K562 (cell line): ENCODE measurements around the gene NPR2. TPM values are rescaled to one million over a fixed set of nuclear protein-coding genes. Genes with fewer than 3 reads are reported as not detected.

Experiments used
- ATAC-seq: fragments of 200-7000 bp; cut with Tn5 transposase; 3 replicates; pipeline ENCODE4 v1.9.1; 2020; ENCODE audit warnings: moderate library complexity
- BruUV-seq: library from RNA; stranded (reverse); fragments of 400-500 nt; replicated peaks from 2 replicates; lab custom pipeline; 2021; lab: Mats Ljungman, UMichigan
- CTCF ChIA-PET: fragments of 300-600 bp; formaldehyde crosslinking; extraction: SDS; loops from one replicate; lab custom pipeline; 2021; ENCODE audit warnings: low intra/inter-chr PET ratio; lab: Yijun Ruan, JAX
- POLR2A ChIA-PET: fragments of 300-600, 350-650 bp; sonication (Branson Sonifier 250); formaldehyde crosslinking; extraction: SDS; loops from one replicate; lab custom pipeline; 2021; ENCODE audit warnings: antibody characterized with exemption, inconsistent platforms; lab: Yijun Ruan, JAX
- DNase-seq, 4 experiments: peaks; one replicate each; pipeline versions ENCODE4 v3.0.0 to v3.0.0-alpha.2; 2011 to 2018; ENCODE audit warnings: low spot score in 3 of 4, mixed read lengths in 3 of 4; ENCODE audit errors: extremely low read depth in 1 of 4
- FAIRE-seq: peaks from 2 replicates; lab custom pipeline; 2011; peaks lifted over from hg19 to GRCh38; lab: Jason Lieb, UNC
- H2AFZ ChIP-seq: 2 replicates; pipeline ENCODE4 v1.6.0; 2011; ENCODE audit warnings: low read depth, low read length, control low read depth, inconsistent platforms
- H3K27ac ChIP-seq: fragments of 200-600 bp; 3 replicates; pipeline ENCODE4 v1.8.0; 2011; ENCODE audit warnings: low read depth, mild to moderate bottlenecking, control low read depth, inconsistent platforms, low read length, moderate library complexity, mixed read lengths; ENCODE audit errors: extremely low read depth
- H3K27me3 ChIP-seq, 2 experiments: fragments of 300-600 bp in 1 of 2; 2 replicates in 1 of 2; 3 replicates in 1 of 2; pipeline versions ENCODE4 v1.6.0 to v1.8.0; 2011; ENCODE audit warnings: inconsistent platforms in 2 of 2, low read length in 2 of 2, mild to moderate bottlenecking in 1 of 2, mixed read lengths in 1 of 2, moderate library complexity in 1 of 2; ENCODE audit not compliant: control insufficient read depth in 2 of 2, insufficient read depth in 2 of 2
- H3K36me3 ChIP-seq: fragments of 300-600 bp; 3 replicates; pipeline ENCODE4 v1.8.0; 2011; ENCODE audit warnings: mild to moderate bottlenecking, low read length, inconsistent platforms; ENCODE audit not compliant: control insufficient read depth, insufficient read depth
- H3K4me1 ChIP-seq, 2 experiments: fragments of 200-600 bp in 1 of 2; replicated peaks in 1 of 2; 2 replicates in 1 of 2; 3 replicates in 1 of 2; pipeline versions ENCODE4 v1.5.1 to v1.8.0; 2011; ENCODE audit warnings: inconsistent platforms in 2 of 2, low read length in 2 of 2, mild to moderate bottlenecking in 1 of 2, mixed read lengths in 1 of 2, moderate library complexity in 1 of 2; ENCODE audit not compliant: control insufficient read depth in 2 of 2, insufficient read depth in 2 of 2
- H3K4me2 ChIP-seq: 2 replicates; pipeline ENCODE4 v1.6.1; 2011; ENCODE audit warnings: low read length, control low read depth, inconsistent platforms, mixed read lengths; ENCODE audit not compliant: insufficient read depth
- H3K4me3 ChIP-seq: fragments of 200-600 bp; sonication (generic), shearing (Covaris generic); 2 replicates; pipeline ENCODE4 v1.5.1; 2016; ENCODE audit warnings: control low read depth, inconsistent platforms
- H3K79me2 ChIP-seq: fragments of 200-600 bp; 3 replicates; pipeline ENCODE4 v1.8.0; 2011; ENCODE audit warnings: low read length, inconsistent platforms; ENCODE audit not compliant: control insufficient read depth, insufficient read depth
- H3K9ac ChIP-seq, 2 experiments: 2 replicates each; pipeline versions ENCODE4 v1.6.0 to v1.6.1; 2011; ENCODE audit warnings: low read depth in 2 of 2, low read length in 2 of 2, control low read depth in 1 of 2, inconsistent platforms in 1 of 2, mild to moderate bottlenecking in 1 of 2, mixed read lengths in 1 of 2; ENCODE audit not compliant: insufficient read depth in 1 of 2
- H3K9me1 ChIP-seq: one replicate; pipeline ENCODE4 v1.6.0; 2011; ENCODE audit warnings: inconsistent platforms, mild to moderate bottlenecking, low read length, moderate library complexity; ENCODE audit not compliant: control insufficient read depth, insufficient read depth
- H3K9me3 ChIP-seq: replicated peaks from 2 replicates; pipeline ENCODE4 v1.5.1; 2011; ENCODE audit warnings: low read depth, low read length, inconsistent platforms; ENCODE audit not compliant: control insufficient read depth, insufficient read depth
- H4K20me1 ChIP-seq: replicated peaks from 2 replicates; pipeline ENCODE4 v1.6.1; 2011; ENCODE audit warnings: low read length, inconsistent platforms, mixed read lengths; ENCODE audit not compliant: control insufficient read depth, insufficient read depth
- JUN ChIP-seq, 2 experiments: sonication (generic) in 1 of 2; formaldehyde crosslinking in 1 of 2; IDR thresholded peaks; 2 replicates each; pipeline versions ENCODE4 v1.6.1 to v1.8.0; 2012 to 2022; ENCODE audit warnings: borderline replicate concordance in 2 of 2, mild to moderate bottlenecking in 2 of 2, improper control_type of control experiment in 1 of 2, low read depth in 1 of 2, low read length in 1 of 2, missing genetic modification reagents in 1 of 2
- KDM4B ChIP-seq, 2 experiments: fragments of 450-650 bp in 1 of 2; sonication (generic) in 1 of 2; IDR thresholded peaks; 2 replicates each; pipeline ENCODE4 v1.6.1; 2016 to 2017; ENCODE audit warnings: borderline replicate concordance in 2 of 2, antibody characterized with exemption in 1 of 2, low read depth in 1 of 2, mild to moderate bottlenecking in 1 of 2
- MEIS2 ChIP-seq: fragments of 450-650 bp; IDR thresholded peaks from 2 replicates; pipeline ENCODE4 v1.6.1; 2014; ENCODE audit warnings: mild to moderate bottlenecking; ENCODE audit not compliant: partially characterized antibody
- SUPT5H ChIP-seq: fragments of 450-650 bp; IDR thresholded peaks from 2 replicates; pipeline ENCODE4 v1.6.1; 2016
- TEAD1 ChIP-seq, 2 experiments: fragments of 450-650 bp in 1 of 2; sonication (generic) in 1 of 2; formaldehyde crosslinking; IDR thresholded peaks; 2 replicates each; pipeline versions ENCODE4 v1.4.0 to v1.8.0; 2020 to 2022; ENCODE audit warnings: mild to moderate bottlenecking in 2 of 2, missing genetic modification reagents in 1 of 2
- YY1 ChIP-seq, 3 experiments: IDR thresholded peaks; 2 replicates each; pipeline ENCODE4 v1.6.1; 2011; ENCODE audit warnings: low read length in 2 of 3, mild to moderate bottlenecking in 2 of 3, moderate library complexity in 2 of 3, borderline replicate concordance in 1 of 3, control low read depth in 1 of 3, low read depth in 1 of 3; ENCODE audit not compliant: insufficient read depth in 3 of 3, insufficient replicate concordance in 2 of 3, control insufficient read depth in 1 of 3, insufficient read length in 1 of 3; ENCODE audit errors: extremely low read depth in 1 of 3
- WGBS: fragments of 100-300 bp; shearing (Covaris generic); methylation state at CpG from one replicate; pipeline ENCODE4 v1.1.6; 2016; ENCODE audit warnings: low coverage, mixed read lengths; ENCODE audit not compliant: insufficient coverage; ENCODE audit errors: missing lambda C conversion rate; 5-methylcytosine and 5-hydroxymethylcytosine counted together
- in situ Hi-C: fragments of 300-500 bp; cut with MboI; formaldehyde crosslinking; loops from 4 replicates; pipeline ENCODE4 v1.15.0; 2018; ENCODE audit warnings: inconsistent platforms, mixed read lengths
- intact Hi-C: fragments of 100-400 bp; cut with micrococcal nuclease; formaldehyde crosslinking; loops from 2 replicates; pipeline ENCODE4 v1.14.2; 2022
- polyA plus RNA-seq, 8 experiments: library from polyadenylated mRNA; depleted of rRNA in 4 of 8; stranded (reverse) in 5 of 8; unstranded in 3 of 8; fragments of >200 nt; fragmentation: Nextera tagmentation in 2 of 8; fragmentation: Illumina TruSeq in 1 of 8; extraction: Ambion mirVana in 2 of 8; extraction: Trizol in 1 of 8; gene quantifications; 2 replicates each; pipeline versions ENCODE4 v1.2.1 to v1.2.3, GENCODE V29; 2011 to 2014; ENCODE audit warnings: inconsistent platforms in 1 of 8, missing spikeins in 1 of 8
- total RNA-seq, 7 experiments: library from RNA; depleted of rRNA in 6 of 7; stranded (reverse); fragments of >200 nt in 6 of 7; fragmentation: Illumina TruSeq in 2 of 7; extraction: Trizol in 2 of 7; gene quantifications; 2 replicates each; pipeline versions ENCODE4 v1.2.1 to v1.2.3, GENCODE V29; 2011 to 2021; ENCODE audit warnings: low replicate concordance in 1 of 7
- TF ChIP-seq, protein P1 (sequence below): sonication (generic); formaldehyde crosslinking; IDR thresholded peaks from 2 replicates; pipeline ENCODE4 v1.8.0; 2022; ENCODE audit warnings: missing genetic modification reagents, mild to moderate bottlenecking, moderate library complexity, borderline replicate concordance
- TF ChIP-seq, protein P2 (sequence below): fragments of 450-650 bp; formaldehyde crosslinking; IDR thresholded peaks from 2 replicates; pipeline ENCODE4 v1.4.0; 2020; ENCODE audit warnings: mild to moderate bottlenecking, moderate library complexity
- TF ChIP-seq, protein P3 (sequence below): sonication (generic); formaldehyde crosslinking; IDR thresholded peaks from 2 replicates; pipeline ENCODE4 v1.9.0; 2022; ENCODE audit warnings: mild to moderate bottlenecking, missing genetic modification reagents
- TF ChIP-seq, protein P4 (sequence below), 3 experiments: fragments of 200-800 bp in 1 of 3; fragments of 250-450 bp in 1 of 3; fragments of 450-650 bp in 1 of 3; sonication (Bioruptor Pico) in 1 of 3; sonication (Bioruptor generic) in 1 of 3; formaldehyde crosslinking in 1 of 3; IDR thresholded peaks; 2 replicates each; pipeline versions ENCODE4 v1.6.1 to v1.8.0; 2016 to 2022; ENCODE audit warnings: mild to moderate bottlenecking in 2 of 3, missing genetic modification characterization in 2 of 3, missing compliant biosample characterization in 1 of 3, moderate library complexity in 1 of 3

NPR2 gene
- total and polyA plus RNA-seq, 9 of the 15 experiments (the other 6 are each of a cell fraction or from before 2014, with no cell fraction given), result 2.4 to 12.9 (median 6.0) TPM

DNA sequence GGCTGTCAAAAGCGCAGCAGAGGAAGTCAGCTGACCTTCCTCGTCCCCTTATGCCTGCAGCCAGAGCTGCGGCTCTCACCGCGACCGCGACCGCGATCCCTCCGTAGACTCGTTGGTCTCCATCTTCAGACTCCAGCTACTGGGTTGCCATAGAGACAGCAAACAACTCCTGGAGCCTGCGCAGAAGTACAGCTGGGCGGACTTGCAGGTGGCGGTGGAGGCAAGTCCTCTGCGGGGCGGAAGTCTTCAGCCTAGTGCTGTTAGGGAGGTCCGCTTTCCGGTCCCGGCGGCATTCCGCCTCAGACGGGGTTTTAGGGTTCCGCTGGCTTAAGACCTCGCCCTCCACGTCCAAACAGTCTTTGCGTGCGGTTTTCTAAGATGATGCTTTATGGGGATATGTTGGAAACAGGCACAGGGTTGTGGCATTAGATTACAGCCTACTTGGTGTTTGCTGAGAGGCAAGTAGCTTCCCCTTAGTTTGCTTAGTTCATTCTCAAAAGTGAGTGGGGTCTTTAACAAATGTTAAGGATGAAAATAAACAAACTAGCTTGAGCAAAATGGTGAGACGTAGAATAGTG, 20.7 kb downstream of the NPR2 start, which contains the start of gene SPAG8:
Gene SPAG8, minus strand, starts transcription at position 238 of the 578 bp plus-strand sequence. Its CDS starts 115 bp downstream, at position 123.
- Histone ChIP-seq H3K4me2 (peak within 1 kb of the TSS; percentile 82), H3K79me2 (peaks cover 12% of the 10 kb centered on the region; the same call in 2 of the 3 replicates), H2AFZ (peak within 1 kb of the TSS; percentile 93), H4K20me1 (no peaks in the 10 kb centered on the region), H3K4me3 (peak within 1 kb of the TSS; percentile 31), H3K27ac (peak within 1 kb of the TSS; percentile 94), H3K9ac (peak within 1 kb of the TSS; percentile 26 to 92), H3K27me3 (no peaks in the 10 kb centered on the region), H3K9me3 (no peaks in the 10 kb centered on the region; the same call in 1 of the 2 replicates), H3K4me1 (peaks cover 17 to 31% of the 10 kb centered on the region in 2 experiments), H3K9me1 (peaks cover 4% of the 10 kb centered on the region), H3K36me3 (peaks cover 23% of the 10 kb centered on the region; the same call in 1 of the 3 replicates)
- ChIA-PET POLR2A (interaction anchor here (1.1 to 1.5 kb wide), 2 partner anchors 10 to 126 kb away, joined by 4 to 5 read pairs; no protein-coding TSS in a partner anchor), CTCF (no interaction called here)
- in situ Hi-C loops, result no loop called here
- peak; percentile 75 for ATAC-seq
- DNase-seq, result peak; percentile 76 to 89 (median 78)
- peak; percentile 89 for FAIRE-seq
- 10% methylated on average over 28 of the region's 28 CpGs for WGBS
- intact Hi-C loops, result loop anchor here (10.0 kb wide), 2 partner anchors 77 to 147 kb away; partner anchors contain the start of genes ARHGEF39, CREB3 and TLN1
- BruUV-seq, result no TSS peak
- TF ChIP-seq SUPT5H, result no peak
- TF ChIP-seq JUN (IDR thresholded peaks at IDR 0.05; ENCODE audit: borderline replicate concordance, low read depth, low read length), result peak; percentile 34; the same call in 1 of the 2 replicates
- no peak for TF ChIP-seq JUN (CRISPR knock-in tag; IDR thresholded peaks at IDR 0.05; ENCODE audit: borderline replicate concordance)
- peak; percentile 42 for TF ChIP-seq MEIS2
- peak in 2 of 3 experiments; percentile 49 to 58 for TF ChIP-seq YY1 (IDR thresholded peaks at IDR 0.05; ENCODE audit: borderline replicate concordance in 1 of 3, control insufficient read depth in 1 of 3, extremely low read depth in 1 of 3, insufficient read depth in 3 of 3, insufficient read length in 1 of 3, insufficient replicate concordance in 2 of 3, low read depth in 1 of 3, low read length in 2 of 3)
- TF ChIP-seq, protein P1, sequence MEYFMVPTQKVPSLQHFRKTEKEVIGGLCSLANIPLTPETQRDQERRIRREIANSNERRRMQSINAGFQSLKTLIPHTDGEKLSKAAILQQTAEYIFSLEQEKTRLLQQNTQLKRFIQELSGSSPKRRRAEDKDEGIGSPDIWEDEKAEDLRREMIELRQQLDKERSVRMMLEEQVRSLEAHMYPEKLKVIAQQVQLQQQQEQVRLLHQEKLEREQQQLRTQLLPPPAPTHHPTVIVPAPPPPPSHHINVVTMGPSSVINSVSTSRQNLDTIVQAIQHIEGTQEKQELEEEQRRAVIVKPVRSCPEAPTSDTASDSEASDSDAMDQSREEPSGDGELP (CRISPR knock-in tag), result peak; percentile 89
- peak in 1 of 2 experiments; percentile 48; a peak in 1 of 4 replicates for TF ChIP-seq TEAD1 (CRISPR knock-in tag; IDR thresholded peaks at IDR 0.05)
- TF ChIP-seq, protein P2, sequence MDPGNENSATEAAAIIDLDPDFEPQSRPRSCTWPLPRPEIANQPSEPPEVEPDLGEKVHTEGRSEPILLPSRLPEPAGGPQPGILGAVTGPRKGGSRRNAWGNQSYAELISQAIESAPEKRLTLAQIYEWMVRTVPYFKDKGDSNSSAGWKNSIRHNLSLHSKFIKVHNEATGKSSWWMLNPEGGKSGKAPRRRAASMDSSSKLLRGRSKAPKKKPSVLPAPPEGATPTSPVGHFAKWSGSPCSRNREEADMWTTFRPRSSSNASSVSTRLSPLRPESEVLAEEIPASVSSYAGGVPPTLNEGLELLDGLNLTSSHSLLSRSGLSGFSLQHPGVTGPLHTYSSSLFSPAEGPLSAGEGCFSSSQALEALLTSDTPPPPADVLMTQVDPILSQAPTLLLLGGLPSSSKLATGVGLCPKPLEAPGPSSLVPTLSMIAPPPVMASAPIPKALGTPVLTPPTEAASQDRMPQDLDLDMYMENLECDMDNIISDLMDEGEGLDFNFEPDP (CRISPR knock-in tag), result no peak
- TF ChIP-seq, protein P3, sequence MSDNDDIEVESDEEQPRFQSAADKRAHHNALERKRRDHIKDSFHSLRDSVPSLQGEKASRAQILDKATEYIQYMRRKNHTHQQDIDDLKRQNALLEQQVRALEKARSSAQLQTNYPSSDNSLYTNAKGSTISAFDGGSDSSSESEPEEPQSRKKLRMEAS (CRISPR knock-in tag), result peak; percentile 32; the same call in 1 of the 2 replicates
- TF ChIP-seq, protein P4, sequence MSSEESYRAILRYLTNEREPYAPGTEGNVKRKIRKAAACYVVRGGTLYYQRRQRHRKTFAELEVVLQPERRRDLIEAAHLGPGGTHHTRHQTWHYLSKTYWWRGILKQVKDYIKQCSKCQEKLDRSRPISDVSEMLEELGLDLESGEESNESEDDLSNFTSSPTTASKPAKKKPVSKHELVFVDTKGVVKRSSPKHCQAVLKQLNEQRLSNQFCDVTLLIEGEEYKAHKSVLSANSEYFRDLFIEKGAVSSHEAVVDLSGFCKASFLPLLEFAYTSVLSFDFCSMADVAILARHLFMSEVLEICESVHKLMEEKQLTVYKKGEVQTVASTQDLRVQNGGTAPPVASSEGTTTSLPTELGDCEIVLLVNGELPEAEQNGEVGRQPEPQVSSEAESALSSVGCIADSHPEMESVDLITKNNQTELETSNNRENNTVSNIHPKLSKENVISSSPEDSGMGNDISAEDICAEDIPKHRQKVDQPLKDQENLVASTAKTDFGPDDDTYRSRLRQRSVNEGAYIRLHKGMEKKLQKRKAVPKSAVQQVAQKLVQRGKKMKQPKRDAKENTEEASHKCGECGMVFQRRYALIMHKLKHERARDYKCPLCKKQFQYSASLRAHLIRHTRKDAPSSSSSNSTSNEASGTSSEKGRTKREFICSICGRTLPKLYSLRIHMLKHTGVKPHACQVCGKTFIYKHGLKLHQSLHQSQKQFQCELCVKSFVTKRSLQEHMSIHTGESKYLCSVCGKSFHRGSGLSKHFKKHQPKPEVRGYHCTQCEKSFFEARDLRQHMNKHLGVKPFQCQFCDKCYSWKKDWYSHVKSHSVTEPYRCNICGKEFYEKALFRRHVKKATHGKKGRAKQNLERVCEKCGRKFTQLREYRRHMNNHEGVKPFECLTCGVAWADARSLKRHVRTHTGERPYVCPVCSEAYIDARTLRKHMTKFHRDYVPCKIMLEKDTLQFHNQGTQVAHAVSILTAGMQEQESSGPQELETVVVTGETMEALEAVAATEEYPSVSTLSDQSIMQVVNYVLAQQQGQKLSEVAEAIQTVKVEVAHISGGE (CRISPR knock-in tag; IDR thresholded peaks at IDR 0.05), result peak; percentile 92 to 99 (median 97); a peak in 5 of 6 replicates
- peak in 1 of 2 experiments; percentile 93; a peak in 1 of 4 replicates for TF ChIP-seq KDM4B (IDR thresholded peaks at IDR 0.05; ENCODE audit: borderline replicate concordance in 2 of 2, low read depth in 1 of 2)
